Glomerular visceral epithelial cell (primary cell): Measurements from ENCODE around the gene UQCR11.
A peak's percentile ranks its signal among the peaks of the same experiment; 100 is the strongest.

ENCODE experiments used
- DNase-seq: peaks from one replicate; pipeline ENCODE4 v3.0.0-alpha.2; 2016; ENCODE audit errors: extremely low spot score

Gene UQCR11

DNA sequence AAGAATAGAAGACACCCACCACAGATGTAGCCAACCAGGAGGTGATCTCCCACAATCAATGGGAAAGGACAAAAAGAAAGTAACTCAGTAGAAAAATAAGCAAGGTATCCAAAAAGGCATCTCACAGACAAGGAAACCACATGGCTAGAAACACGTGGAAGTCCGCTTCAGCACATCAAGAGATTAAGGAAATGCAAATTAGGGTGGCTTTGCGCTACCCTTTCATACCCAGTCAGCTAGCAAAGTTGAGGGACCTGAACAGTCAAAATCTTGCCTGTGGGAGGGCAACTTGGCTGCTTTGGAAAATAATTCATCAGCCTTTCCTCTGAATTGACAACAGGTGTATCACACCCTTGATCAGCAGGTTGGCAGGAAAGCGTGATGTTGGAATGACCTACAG, 11.6 kb upstream of the UQCR11 start:
- DNase-seq: no peak

DNA sequence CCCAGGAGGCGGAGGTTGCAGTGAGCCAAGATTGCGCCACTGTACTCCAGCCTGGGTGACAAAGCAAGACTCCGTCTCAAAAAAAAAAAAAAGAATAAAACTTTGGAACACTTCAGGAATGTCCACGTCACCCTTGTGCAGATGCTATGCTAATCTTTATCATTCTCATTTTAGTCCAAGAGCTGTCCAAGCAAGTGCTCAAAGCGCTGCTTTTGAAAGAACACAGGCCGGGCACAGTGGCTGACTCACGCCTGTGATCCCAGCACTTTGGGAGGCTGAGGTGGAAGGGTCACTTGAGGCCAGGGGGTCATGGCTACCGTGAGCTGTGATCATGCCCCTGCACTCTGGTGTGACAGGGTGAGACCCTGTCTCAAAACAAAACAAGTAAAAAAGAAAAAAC, 11.1 kb upstream of the UQCR11 start:
- no peak for DNase-seq

DNA sequence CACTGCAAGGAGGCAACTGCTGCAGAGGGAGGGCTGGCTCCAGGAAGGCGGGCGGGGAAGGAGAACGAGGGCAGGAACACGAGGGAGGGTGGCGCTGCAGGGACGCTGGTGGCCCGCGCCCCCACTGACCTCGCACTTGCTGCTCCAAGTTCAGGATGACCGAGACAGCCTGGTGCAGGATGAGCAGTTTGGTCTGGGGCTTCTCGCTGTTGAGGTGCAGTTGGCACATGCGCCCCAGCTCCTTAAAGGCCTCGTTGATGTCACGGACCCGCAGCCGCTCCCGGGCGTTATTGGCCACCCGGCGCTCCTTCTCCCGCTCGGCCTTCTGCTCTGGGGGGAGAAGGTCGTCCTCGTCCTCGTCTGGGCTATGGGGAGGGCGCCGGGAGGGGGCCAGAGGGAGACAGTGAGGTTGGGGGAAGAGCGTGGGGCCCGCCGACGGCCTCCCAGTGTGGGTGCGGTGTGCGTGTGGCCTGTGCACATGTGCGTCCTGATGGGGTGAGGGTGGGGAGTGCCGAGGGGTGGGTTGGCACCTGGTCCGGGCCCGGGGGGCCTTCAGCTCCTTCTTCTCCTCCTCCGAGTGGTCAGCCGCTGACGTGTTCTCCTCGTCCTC, 10.0 kb upstream of the UQCR11 start:
- no peak for DNase-seq

DNA sequence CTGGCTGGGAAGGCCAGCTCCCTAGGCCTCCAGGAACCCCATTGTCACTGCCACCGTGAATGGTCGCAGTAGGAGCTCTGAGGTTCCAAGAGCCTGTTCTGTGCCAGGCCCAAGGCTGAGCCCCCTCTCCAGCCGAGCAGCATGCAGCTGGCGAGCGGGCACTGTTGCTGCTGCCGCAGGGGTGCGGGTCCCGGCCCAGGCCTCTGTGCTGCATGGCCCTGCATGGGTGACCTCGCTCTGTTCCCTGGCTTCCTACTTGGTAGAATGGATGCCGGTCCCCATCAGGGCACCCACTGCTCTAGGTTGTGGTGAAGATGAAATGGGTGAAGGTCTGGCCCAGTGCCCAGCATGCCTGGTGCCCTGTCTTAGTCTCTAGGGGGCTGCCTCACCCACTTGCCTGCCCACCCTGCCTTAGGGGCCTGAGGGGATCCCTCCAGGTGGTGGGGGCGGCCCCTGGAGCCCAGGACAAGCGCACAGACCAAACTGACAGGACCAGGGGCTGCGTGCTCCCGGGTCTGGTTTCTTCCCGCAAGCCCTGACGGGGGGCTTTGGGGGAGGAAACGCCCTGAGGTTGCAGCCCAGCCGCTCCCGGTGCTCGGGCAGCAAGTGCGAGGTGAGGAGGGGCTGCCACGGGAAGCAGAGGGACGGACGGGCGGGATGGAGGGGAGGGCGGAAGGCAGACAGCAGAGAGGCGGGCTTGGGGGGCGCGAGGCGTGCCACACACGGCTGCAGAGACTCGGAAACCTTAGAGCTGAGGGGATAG, 8.7 kb upstream of the UQCR11 start:
- DNase-seq: no peak

DNA sequence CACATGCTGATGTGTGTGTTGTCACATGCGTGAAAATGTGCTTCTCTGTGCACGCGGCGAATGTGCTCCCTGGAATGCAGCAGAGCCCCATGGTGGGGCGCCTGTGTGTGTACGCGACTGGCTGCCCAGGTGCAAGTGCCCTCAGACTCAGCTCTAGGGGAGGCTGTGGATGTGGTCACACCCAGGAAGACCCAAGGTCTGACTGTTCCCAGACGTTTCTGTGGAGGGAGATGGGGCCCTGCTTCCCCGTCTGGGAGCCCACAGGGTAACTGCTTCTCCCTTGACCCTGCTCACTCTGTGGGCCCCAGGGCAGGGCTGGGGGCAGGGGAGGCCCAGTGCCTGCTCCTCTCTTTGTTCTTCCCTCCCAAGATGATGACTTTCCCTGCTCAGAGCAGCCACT, 7.9 kb upstream of the UQCR11 start:
- no peak for DNase-seq

DNA sequence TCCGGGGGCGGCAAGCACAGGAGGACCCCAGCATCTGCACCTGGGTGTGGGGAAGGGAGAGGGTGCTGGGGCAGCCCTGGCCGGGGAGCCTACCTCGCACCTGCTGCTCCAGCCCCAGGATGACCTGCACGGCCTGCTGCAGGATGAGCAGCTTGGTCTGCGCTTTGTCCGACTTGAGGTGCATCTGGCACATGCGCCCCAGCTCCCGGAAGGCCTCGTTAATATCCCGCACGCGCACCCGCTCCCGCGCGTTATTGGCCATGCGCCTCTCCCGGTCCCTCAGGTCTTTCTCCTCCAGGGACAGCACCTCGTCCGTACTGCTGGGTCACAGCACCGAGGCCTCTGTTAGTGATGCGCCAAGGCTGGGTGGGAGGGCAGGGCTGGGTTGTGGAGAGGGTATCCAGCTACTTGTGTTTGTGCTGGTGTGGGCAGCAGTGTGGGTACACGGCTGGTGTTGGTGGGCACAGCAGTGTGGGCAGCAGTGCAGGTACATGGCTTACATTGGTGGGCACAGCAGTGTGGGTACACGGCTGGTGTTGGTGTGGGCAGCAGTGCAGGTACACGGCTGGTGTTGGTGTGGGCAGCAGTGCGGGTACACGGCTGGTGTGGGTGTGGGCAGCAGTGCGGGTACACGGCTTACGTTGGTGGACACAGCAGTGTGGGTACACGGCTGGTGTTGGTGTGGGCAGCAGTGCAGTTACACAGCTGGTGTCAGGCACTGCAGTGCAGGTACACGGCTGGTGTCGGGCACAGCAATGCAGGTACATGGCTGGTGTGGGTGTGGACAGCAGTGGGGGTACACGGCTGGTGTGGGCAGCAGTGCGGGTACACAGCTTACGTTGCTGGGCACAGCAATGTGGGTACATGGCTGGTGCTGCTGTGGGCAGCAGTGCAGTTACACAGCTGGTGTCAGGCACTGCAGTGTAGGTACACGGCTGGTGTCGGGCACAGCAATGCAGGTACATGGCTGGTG, 7.1 kb upstream of the UQCR11 start:
- DNase-seq: no peak

DNA sequence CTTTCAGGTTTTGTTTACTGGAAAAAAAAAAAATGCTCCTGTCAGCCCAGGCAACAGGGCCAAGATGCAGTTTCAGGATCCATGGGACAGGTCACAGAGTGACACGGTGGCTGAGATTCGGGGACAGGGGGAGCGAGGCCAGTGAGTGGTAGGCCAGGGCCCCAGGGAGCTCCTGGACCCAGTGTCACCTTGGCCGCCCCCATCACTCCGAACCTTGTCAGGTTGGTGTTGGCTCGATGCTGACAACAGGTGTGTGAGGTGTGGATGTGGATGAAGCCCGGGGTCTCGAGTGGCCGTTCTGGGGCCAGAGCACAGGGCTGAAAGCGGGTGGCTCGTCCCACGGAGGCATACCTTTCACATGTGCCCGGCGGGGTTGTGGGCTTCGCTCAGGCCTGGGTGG, 6.1 kb upstream of the UQCR11 start:
- no peak for DNase-seq

DNA sequence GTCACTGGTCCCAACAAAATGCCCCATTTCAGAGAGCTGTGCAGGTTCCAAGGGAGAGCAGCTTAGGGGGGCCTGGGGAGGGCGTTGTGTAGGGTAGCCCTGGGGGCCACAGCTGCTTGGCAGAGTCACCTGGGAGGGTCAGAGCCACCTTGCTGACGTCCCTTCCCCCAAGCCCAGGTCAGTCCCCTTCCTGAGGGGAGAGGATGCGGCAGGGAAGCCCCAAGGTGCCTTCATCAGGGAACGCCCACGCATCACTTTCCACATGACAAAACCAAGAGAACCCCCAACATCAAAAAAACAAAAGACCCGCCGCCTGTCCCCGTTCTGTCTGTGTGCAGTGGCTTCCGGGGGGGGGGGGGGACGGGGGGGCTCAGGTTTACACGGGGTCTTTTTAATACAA, 5.3 kb upstream of the UQCR11 start:
- DNase-seq: no peak

DNA sequence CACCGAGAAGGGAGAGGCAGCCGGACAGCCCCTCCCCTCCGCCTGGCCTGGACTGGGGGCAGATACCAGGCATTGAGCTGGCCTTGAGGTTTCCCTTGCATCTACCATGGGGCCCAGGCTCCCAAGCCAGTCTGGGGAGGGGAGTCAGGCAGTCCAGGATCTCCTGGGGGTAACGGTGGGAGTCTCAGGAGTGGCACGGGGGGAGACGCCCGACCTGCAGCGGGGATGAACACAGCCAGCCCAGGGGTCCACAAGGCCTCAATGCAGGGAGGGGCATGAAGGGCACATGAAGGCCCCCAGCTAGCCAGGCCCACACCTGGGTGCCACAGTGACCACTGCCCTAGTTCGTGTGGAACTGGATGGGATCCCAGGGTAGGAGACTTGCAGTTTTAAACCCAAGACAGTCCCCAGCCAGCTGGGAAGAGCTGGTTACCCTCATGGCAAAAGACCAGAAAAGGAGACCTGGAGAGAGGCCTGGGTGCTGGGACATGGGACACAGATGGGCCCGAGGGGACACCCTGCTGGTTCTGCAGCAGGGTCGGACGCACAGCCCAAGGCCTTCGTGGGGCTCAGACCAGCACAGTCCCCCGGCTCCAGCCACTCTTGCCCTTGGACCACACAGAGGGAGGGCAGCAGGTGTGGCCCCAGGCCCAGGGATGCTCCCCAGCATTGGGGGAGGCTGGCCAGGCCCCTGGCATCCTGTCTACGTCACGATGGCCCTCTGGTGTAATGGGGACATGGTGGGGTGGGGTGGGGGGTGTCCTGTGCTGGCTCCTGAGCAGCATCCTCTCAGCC, 4.6 kb upstream of the UQCR11 start:
- no peak for DNase-seq

DNA sequence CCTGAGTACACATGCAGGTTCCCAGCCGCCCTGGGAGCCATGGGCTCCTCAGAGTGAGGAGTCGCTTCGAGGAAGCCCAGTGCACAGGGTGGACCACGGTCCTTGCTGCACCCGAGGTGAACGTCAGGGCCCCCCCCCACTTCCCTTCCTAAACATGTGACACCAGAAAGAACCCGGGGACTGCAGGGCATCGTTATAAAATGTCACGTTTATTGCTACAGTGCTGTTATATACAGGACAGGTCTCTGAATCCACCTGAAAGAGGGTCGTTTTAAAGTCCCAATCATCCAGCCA, 3.8 kb upstream of the UQCR11 start:
- DNase-seq: no peak

DNA sequence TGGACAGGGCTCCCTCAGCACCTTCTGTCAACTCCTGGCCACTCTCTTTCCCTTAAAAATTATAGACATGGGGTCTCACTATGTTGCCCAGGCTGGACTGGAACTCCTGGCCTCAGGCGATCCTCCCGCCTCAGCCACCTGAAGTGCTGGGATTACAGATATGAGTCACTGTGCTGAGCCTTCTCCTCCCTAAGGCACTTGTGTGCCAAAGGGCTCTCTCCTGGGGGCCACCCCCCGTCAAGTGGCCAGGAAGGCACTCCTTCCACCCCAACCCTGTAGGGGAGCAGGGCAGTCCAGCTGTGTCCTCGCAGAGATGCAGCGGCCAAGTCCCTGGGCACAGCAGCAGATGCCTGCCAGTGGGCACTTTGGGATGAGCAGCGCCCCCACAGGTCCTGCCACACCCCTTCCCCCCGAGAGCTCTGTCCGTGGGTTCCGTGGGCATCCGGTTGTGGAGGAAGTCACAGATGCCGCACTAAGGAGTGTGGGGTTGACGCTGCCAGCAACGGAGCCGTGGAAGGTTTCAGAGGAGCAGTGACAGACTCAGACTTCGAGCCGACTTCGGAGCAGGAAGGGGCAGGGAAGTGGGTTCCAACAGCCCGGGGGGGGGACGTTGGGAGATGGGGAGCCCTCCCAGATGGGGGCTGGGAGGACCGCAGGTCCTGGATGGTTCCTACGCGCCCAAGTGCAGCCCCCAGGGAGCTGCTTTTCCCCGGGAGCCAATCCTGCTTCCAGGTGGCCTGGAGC, 3.3 kb upstream of the UQCR11 start:
- peak; percentile 33 for DNase-seq

DNA sequence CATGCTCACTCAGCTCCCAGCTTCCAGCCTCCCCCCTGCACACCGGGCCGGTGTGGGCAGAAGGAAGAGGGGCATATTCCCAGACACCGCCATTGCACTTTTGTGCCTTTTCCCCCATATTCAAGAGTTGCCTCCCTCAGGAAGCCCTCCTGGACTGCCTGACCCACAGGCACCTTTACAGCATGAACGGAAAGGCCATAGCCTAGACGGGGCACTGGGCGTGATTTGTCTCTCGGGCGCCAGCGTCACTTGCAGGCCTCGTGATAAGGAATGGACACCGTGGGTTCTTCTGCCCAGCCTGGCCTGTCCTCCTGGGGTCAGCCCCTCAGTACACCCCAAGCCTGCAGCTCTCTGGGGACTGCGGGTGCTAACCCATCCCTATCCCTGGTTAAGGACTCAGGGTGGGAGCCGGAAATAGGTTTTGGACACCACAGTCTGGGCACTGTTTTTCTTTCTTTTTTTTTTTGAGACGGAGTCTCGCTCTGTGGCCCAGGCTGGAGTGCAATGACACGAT, 933 bp upstream of the UQCR11 start:
- no peak for DNase-seq

DNA sequence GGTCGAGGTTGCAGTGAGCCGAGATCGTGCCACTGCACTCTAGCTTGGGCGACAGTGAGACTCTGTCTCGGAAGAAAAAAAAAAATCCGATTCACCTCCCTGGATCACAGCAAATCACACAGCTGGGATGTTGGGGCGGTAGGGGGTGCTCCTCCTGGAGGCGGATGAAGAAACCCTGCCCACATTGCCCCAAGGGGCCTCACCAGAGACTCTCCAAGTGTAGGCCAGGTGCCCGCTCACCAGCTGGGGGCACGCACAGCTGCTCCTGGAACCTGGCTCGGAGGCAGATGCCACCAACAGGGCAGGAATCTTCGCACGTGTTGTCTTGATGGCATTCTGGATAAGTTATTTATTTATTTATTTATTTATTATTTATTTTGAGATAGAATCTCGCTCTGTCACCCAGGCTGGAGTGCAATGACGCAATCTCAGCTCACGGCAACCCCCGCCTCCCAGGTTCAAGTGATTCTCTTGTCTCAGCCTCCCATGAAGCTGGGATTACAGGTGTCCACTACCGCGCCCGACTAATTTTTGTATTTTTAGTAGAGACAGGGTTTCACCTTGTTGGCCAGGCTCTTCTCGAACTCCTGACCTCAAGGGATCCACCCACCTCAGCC, 3.1 kb downstream of the UQCR11 start:
- DNase-seq: no peak

DNA sequence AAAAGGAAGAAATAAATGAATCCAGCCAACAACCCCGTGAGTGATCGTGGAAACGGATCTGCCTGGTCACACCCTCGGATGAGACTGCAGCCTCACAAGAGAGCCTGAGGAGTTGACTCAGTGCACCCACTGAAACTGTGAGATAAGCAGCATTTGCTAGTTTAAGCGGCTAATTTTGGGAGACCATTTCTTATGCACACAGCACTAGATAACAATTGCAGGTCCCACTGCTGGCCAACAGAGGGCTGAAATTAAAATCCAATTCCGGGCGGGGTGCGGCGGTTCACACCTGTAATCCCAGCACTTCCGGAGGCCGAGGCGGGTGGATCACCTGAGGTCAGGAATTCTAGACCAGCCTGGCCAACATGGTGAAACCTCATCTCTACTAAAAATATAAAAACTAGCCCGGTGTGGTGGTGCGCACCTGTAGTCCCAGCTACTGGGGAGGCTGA, 3.6 kb downstream of the UQCR11 start:
- no peak for DNase-seq

DNA sequence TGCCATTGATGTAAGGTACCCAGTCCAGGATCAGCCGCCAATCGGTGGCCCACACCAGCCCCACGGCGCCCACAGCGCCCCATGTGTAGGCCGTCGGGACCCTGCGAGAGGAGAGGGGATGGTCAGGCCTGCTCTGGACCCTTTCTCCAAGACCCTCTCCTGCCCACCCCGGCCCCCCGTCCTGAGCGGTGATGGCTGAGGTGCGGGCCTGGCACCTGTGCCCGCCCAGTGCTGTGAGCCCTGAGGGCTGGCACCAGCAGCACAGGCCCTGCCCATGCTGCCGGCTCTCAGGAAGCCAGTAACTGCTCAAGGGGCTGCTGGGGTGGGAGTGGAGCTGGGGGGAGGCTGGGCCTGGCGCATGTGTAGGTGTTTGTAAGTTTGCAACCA, 5.8 kb downstream of the UQCR11 start:
- no peak for DNase-seq

DNA sequence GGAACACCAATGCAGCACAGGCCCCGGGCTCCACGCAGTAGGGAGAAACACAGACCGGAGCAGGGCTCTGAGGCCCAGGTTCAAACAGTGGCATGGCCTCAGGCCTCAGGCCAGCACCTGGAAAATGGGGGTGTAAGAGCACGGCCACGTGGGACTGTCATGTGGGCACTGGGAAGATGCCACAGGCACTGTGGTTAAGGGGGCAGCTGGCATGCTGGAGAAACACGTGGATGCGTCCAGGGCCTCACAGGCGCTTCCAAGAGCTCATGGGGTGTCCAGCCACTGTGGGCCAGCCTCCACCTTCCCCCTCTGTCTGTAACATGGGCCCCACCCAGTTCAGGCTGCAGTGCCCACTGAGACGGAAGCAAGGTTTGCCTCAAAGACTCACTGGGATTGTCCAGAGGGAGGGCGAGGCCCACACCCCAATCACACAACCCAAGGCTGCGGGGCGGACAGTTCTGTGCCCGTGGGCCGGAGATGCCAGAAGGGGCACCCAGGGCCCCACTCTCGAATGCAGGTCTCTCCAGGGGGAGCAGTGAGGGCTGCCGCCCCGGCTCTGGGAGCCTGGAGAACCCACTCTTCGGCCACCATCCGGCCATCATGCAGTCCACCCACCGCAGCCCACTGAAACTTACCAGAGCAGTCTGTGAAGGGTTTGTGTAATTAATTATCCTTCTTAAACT, 6.3 kb downstream of the UQCR11 start:
- DNase-seq: no peak

DNA sequence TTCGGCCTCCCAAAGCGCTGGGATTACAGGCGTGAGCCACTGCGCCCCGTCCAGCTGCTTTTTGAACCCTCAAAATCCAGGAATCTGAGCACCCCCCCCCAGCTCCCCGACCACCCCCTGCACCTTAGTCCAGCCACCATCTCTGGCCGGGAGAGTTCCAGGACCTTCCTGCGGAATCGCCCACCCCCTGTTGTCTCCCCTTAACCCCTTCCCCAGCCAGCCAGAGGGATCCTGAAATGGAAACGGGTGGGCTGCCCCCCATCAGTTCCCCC, 11.8 kb downstream of the UQCR11 start:
- no peak for DNase-seq

DNA sequence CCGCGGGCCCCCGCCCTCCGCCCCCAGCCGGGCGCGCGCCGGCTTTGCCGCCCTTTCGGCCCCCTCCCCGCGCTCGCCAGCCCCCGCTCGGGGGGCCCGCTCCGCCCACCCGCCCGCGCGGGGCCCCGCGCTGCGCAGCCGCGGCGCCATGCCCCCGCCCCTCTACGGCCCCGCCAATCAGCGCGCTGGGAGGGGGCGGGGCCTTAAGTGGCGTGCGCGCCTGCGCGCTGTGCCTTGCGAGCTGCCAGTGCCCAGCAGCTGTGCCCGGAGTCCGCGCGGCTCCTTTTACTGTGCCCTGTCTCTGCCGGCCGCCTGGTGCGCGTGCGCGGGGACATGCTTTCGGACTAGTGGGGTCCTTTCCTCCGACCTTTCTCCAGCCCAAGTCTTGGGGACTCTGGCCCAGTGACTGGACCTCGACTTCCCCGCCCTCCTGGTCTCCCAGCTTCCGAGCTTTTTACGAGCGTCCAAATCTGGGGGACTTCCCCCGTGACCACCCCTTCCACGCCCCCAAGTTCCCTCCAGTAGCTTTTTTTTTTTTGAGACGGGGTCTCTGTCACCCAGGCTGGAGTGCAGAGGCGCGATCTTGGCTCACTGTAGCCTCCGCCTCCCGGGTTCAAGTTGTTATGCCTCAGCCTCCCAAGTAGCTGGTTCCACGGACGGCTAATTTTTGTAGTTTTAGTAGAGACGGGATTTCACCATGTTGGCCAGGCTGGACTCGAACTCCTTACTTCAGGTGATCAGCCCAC, 12.3 kb downstream of the UQCR11 start, which contains the start of gene MBD3:
Gene MBD3, minus strand, starts transcription at position 111 of the 746 bp plus-strand sequence. CDS start 234 bp downstream, outside the sequence.
- peak; percentile 96 for DNase-seq

DNA sequence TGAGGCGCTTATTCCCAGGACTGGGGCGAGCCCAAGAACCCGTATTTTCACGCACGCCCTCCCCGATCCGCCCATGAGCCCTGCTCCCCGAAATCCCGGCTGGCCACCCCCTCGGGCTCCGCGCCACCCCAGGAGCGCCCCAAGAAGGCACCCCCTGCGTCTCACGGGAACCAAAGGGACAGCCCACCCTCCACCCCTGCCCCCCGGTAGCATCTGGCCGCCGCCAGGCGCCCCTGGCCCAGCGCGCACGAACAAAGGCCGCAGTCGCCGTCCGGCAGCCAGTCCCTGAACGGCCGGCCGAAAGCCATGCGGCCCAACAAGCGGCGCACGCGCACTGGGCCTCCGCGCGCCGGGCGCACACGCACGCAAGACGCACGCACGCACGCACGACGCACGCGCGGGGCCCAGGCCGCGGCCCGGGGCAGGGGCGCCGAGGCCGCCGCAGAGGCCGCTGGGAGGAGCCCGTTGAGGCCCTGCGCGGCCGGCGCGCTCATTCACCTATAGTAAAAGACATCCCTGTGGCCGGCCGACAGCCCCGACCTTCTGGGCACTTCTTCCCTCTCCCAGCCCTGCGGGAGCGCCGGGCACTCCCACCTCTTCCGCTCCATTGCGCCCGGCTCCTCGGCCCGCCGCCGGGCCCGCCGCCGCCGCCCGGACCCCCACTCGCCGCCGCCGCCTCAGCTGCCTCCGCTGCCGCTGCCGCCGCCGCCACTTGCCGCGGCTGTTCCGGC, 13.1 kb downstream of the UQCR11 start:
- DNase-seq: peak; percentile 92
